GM19035 (cell line): ENCODE data around the gene KIF3C.
"Not testable (repeated sequence)": the region's sequence is repeated elsewhere in the genome, so short reads cannot be mapped to it uniquely, and the experiment has no call there.

Experiments used
- ATAC-seq: cut with Tn5 transposase; IDR thresholded peaks from one replicate; pipeline ENCODE4 v1.9.1; 2021; ENCODE audit not compliant: unreplicated experiment

Gene KIF3C

DNA sequence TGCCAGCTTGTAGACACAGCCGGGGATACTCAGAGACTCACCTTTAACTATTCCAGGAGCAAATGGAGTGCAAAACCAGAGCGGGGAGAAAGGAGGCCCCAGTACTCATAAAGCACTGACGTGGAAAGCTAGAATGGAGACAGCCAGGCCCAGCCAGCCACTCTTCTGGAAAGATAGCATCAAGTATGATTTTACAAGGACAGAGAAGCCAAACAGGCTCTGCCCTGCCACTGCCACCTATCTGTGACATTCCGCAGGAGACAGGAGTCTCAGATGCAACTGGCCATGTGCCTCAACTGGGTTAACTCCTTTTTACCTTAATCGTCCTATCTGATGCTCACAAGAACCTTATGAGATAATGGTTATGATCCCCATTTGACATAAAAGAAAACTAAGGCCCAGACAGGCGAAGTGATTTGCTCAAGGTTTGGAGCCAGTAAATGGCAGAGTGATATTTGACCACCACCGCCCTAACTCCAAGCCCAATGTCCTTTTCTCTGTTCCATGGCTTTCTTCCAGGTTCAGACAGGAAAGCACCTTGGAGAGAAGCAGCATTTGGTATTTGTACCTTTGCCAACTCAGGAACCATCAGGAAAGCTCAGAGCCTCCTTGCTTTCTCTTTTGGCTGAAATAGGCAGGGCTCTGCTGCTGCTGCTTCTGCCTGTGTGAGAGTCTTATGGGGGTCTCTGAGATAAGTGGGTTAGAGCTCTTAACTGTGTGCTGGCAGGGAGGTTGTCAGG lies 15.6 kb downstream of the KIF3C start:
- no peak for ATAC-seq

DNA sequence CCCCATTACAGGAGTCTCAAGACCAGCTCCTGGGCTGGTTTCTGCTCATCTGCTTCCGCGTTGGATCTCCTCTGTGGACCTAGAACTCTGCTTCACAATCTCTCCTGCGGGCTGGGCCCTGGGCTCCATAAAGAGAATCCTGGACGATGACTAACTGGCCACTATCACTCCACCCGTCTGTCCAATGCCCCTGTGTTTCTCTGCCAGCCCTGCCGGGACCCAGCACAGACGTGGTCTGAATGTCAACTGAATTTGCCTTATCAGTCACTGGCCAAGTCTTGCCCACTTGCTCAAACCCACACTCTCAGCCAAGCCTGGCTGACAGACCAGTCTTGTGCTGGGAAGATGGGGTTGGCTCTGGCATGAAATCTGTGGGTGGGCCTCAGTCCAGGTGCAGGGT lies 17.4 kb downstream of the KIF3C start:
- no peak for ATAC-seq

GRCh38 chr2:25960920-25961319 lies 21.4 kb downstream of the KIF3C start:
- no peak for ATAC-seq

DNA sequence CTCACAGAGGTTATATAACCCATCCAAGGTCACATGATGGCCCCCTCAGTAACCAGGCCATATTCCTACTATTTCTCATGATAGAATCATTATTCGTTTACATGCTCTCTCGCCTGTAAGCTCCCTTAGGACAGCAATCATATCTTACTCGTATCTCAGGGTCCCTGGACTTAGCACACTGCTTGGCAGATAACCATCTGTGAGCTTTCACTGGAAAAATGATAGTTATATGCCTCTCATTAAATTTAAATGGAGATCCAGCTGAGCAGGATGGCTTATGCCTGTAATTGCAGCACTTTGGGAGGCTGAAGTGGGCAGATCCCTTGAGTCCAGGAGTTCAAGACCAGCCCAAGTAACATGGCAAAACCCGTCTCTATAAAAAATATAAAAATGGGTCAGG lies 21.9 kb downstream of the KIF3C start:
- ATAC-seq, result no peak

DNA sequence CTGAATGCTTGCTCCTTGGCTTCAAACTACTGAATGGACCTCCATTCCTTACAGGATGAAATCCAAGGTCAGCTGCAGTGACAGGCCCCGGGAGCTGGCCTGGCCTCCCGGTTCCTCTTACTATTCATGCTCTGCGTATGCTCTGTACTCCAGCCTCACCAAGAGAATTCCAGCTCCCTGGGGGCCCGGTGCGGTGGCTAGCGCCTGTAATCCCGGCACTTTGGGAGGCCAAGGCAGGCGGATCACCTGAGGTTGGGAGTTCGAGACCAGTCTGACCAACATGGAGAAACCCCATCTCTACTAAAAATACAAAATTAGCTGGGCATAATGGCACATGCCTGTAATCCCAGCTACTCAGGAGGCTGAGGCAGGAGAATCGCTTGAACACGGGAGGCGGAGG lies 23.7 kb downstream of the KIF3C start:
- ATAC-seq, result not testable (repeated sequence)

GRCh38 chr2:25957743-25958142 lies 24.6 kb downstream of the KIF3C start:
- no peak for ATAC-seq

- no peak for ATAC-seq
Observed at GRCh38 chr2:25955869-25956535, 26.3 kb downstream of the KIF3C start.

DNA sequence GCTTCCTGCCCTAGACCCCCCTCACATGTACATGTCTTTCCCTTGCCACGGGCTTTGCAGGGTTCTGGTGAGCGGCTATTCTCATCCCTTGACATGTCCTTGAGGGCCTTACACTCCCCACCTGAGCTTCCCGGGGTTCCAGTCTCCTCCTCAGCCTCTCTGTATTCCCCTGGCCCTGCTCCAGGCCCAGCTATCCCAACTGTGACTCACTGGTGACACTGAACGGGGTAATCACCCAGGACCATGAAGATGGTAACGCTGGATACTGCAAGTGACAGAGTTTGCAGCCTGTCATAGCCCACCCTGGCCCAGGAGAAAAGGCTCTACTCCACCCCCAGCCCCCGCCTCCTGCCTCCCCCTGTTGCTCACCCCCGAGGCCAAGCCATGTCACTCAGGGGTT lies 27.3 kb downstream of the KIF3C start:
- no peak for ATAC-seq

GRCh38 chr2:25954199-25954752 lies 28.0 kb downstream of the KIF3C start:
- ATAC-seq, result no peak

GRCh38 chr2:25951071-25951547 lies 31.2 kb downstream of the KIF3C start:
- ATAC-seq, result peak; percentile 72

GRCh38 chr2:25948437-25948836 lies 33.9 kb downstream of the KIF3C start:
- no peak for ATAC-seq

GRCh38 chr2:25941042-25941441 lies 41.3 kb downstream of the KIF3C start:
- no peak for ATAC-seq

DNA sequence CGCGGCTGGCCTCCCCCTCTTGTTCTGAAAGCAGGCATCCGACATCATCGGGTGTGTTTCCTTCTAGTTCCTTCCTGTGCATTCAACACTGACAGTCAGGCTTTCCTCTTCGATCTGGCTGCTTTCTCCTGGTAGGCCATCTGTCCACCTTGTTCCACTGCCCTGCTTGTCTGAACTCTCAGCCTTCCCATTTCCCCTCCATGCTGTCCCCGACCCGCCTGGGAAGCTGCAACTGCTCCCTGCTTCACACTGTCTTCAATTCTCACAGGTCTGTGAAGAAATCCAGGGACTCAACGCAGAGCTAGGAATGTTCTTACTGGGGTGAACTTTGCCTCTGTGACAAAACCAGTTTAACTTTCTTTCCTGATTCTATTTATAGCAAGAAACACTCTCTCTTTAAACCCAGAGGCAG lies 43.0 kb downstream of the KIF3C start:
- no peak for ATAC-seq

- no peak for ATAC-seq
Observed at GRCh38 chr2:25938345-25938744, 44.0 kb downstream of the KIF3C start.

- ATAC-seq, result no peak
Observed at GRCh38 chr2:25936889-25937545, 45.3 kb downstream of the KIF3C start.

DNA sequence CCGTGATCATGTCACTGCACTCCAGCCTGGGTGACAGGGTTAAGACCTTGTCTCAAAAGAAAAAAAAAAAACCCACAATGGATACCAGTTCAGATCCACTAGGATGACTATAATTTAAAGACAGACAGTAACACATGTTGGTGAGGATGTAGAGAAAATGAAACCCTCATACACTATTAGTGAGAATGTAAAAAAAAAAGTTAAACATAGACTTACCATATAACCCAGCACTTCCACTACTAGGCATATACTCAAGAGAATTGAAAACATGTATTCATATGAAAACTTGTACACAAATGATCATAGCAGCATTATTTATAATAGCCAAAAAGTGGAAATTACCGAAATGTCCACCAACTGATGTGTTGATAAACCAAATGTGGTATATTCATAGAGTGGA lies 48.7 kb downstream of the KIF3C start:
- ATAC-seq, result no peak

GRCh38 chr2:25929789-25930473 lies 52.4 kb downstream of the KIF3C start:
- ATAC-seq, result no peak

- no peak for ATAC-seq
Observed at GRCh38 chr2:25928668-25929067, 53.6 kb downstream of the KIF3C start.

- no peak for ATAC-seq
Observed at GRCh38 chr2:25926984-25927756, 55.1 kb downstream of the KIF3C start.

- ATAC-seq, result no peak
Observed at GRCh38 chr2:25922501-25922900, 59.8 kb downstream of the KIF3C start.
